Skeletal muscle tissue (tissue), 4 donors: Measurements from ENCODE around the gene PROX1. TPM values are rescaled to one million over a fixed set of nuclear protein-coding genes. Genes with fewer than 3 reads are reported as not detected.

ENCODE experiments used
- H3K27ac ChIP-seq: one replicate; pipeline ENCODE4 v1.7.0; 2013; ENCODE audit warnings: mild to moderate bottlenecking, low read depth, low read length, inconsistent platforms
- H3K27me3 ChIP-seq, 3 donors: one replicate each; pipeline ENCODE4 v1.7.0; 2013; ENCODE audit warnings: low read length in 3 of 3; ENCODE audit not compliant: control insufficient read depth in 3 of 3, insufficient read depth in 3 of 3
- H3K36me3 ChIP-seq, 3 donors: one replicate each; pipeline ENCODE4 v1.7.0; 2013; ENCODE audit warnings: low read length in 3 of 3; ENCODE audit not compliant: control insufficient read depth in 3 of 3, insufficient read depth in 3 of 3
- H3K4me1 ChIP-seq, 3 donors: one replicate each; pipeline ENCODE4 v1.7.0; 2013; ENCODE audit warnings: low read length in 3 of 3, mild to moderate bottlenecking in 3 of 3; ENCODE audit not compliant: control insufficient read depth in 3 of 3, insufficient read depth in 3 of 3
- H3K4me3 ChIP-seq, 3 donors: one replicate each; pipeline ENCODE4 v1.7.0; 2013; ENCODE audit warnings: low read length in 3 of 3
- H3K9ac ChIP-seq, 3 donors: one replicate each; pipeline ENCODE4 v1.7.0; 2013; ENCODE audit warnings: low read length in 3 of 3, mild to moderate bottlenecking in 3 of 3, moderate library complexity in 2 of 3, low read depth in 1 of 3
- H3K9me3 ChIP-seq, 3 donors: one replicate each; pipeline ENCODE4 v1.7.0; 2013; ENCODE audit warnings: low read length in 3 of 3; ENCODE audit not compliant: control insufficient read depth in 3 of 3
- total RNA-seq: library from RNA; depleted of rRNA; stranded (reverse); fragments of >200 nt; gene quantifications from one replicate; pipeline ENCODE4 v1.2.3, GENCODE V29; 2014
- donor health status: Osteomylitis.

The PROX1 gene
- total RNA-seq, 1 donor from 2014 or later = 6.3 TPM

DNA sequence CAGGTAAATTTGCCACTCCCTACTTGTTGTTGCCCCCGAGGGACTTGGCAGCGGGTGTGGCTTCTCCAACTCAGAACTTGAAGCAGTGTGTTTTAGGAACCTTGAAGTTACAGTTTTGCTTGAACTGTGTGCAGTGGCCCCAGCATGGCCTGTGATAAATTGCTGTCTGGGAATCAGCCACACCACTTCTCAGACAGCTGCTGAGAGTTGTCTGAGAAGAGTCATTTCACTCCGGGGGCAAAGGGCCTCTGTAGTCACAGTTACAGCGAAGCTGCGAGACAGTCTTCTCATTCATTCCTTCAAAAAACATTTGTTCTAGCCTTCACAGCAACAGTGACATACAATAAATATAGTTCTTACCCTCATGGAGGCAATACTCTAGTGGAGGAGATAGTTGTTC lies 70.3 kb downstream of the PROX1 start:
- H3K27ac ChIP-seq = no peak overlapping the region
- no peak overlapping the region for H3K9ac ChIP-seq
- H3K27me3 ChIP-seq = no peaks in the 10 kb centered on the region
- H3K36me3 ChIP-seq = no peaks in the 10 kb centered on the region
- no peak overlapping the region for H3K4me3 ChIP-seq
- no peaks in the 10 kb centered on the region for H3K9me3 ChIP-seq
- no peaks in the 10 kb centered on the region for H3K4me1 ChIP-seq

DNA sequence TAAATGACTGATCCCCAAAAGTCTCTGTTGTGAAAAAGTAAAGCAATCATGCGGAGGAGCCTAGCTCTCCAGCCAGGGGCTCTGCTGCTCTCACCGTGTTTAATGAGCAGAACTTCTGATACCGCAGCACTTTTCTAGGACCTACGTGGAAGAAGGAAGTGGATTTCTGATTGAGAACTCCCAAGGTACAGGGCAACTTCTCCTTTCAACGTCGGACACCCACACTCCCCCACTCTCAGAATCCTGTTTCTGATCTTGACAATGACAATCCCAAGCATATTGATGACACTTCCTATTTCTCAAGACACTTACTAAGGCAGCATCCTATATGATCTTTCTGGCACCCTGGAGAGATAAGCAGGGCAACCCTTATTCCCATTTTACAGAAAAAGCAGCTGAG lies 78.4 kb downstream of the PROX1 start:
- no peak overlapping the region for H3K4me3 ChIP-seq
- no peak overlapping the region for H3K27ac ChIP-seq
- no peaks in the 10 kb centered on the region for H3K36me3 ChIP-seq
- no peaks in the 10 kb centered on the region for H3K4me1 ChIP-seq
- no peaks in the 10 kb centered on the region for H3K27me3 ChIP-seq
- H3K9ac ChIP-seq = no peak overlapping the region
- H3K9me3 ChIP-seq = no peaks in the 10 kb centered on the region

DNA sequence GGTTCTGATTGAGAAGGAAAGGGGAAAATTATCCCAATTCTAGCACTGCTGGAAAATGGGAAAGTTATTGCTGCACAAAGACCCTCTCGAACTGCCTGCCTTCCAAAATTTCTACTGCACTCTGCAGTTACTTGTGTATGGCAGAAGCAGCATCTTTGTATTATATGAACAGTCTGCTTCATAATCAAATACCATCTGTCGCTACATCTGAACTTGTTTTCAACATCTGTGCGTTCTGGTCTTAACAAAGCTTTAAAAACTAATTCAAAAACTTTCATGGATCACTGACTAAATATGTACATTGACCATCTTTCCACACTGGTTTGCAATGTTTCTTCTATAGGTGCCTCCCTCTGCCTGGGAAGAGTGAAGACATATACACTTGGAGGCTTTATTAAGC lies 79.2 kb downstream of the PROX1 start:
- no peaks in the 10 kb centered on the region for H3K36me3 ChIP-seq
- no peaks in the 10 kb centered on the region for H3K9me3 ChIP-seq
- H3K27me3 ChIP-seq = no peaks in the 10 kb centered on the region
- peaks cover 0 to 1% (median 0%) of the 10 kb centered on the region in 3 donors for H3K4me1 ChIP-seq
- H3K27ac ChIP-seq = no peak overlapping the region
- no peak overlapping the region for H3K9ac ChIP-seq
- no peak overlapping the region for H3K4me3 ChIP-seq

DNA sequence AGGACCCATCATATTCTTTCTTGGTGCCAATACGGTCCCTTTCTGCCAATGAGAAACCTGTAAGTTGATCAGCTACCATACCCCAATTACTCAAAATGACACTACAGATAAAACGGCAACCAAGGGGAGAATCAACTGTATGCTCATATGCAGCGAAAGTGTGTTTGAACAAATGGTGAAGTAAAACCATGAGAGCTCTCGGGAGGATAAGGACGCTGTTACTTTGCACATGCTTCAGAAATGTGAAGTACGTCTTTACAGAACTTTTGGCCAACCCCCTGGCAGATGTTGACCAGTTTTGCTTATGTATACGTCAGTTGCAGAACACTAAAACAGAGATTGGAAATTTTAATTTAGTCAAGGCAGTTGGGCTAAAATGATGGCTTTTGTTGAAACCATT lies 79.6 kb downstream of the PROX1 start:
- no peaks in the 10 kb centered on the region for H3K36me3 ChIP-seq
- H3K9ac ChIP-seq = no peak overlapping the region
- no peaks in the 10 kb centered on the region for H3K27me3 ChIP-seq
- H3K27ac ChIP-seq = no peak overlapping the region
- H3K9me3 ChIP-seq = no peaks in the 10 kb centered on the region
- peaks cover 0 to 2% (median 0%) of the 10 kb centered on the region in 3 donors for H3K4me1 ChIP-seq
- no peak overlapping the region for H3K4me3 ChIP-seq

DNA sequence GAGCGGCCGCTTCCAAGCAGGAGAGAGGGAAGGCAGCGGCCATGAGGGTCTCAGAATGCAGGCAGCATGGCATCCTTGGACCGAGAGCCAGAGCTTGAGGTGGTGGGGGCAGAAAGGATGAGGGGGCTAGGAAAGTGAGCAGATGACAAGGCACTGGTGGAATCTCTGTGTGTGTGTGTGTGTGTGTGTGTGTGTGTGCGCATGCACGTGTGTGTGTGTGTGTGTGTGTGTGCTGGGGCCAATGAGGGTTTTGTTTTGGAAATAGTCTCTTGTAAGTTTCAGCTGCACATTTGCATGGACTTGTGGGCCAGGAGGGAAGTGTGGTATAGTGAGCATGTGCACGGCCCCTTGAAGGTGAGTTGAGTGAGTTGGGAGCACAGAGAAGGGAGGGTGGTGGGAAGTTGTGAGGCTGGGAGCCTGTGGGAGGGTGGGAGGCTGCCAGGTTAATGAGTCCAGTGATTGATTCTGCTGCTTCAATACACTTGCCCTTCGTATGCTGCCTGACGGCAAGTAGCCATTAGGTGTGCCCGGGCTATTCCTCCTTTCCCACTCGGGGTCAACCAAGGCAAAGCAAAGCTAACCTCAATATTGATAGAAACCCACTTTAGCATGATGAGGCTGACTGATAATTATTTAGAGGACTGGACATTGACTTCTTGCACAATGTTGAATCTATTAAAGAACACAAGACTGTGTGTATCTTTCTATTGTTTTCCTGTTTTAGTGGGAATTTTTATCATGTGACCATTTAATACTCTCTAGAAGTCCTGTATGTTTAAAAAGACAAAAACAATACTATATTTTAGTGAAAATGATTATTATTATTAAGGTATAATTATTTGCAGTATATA lies 80.3 kb downstream of the PROX1 start:
- Histone ChIP-seq H3K4me1 (peaks cover 0 to 2% (median 0%) of the 10 kb centered on the region in 3 donors), H3K9me3 (no peaks in the 10 kb centered on the region), H3K9ac (no peak overlapping the region), H3K27me3 (peaks cover 0 to 2% (median 0%) of the 10 kb centered on the region in 3 donors), H3K36me3 (no peaks in the 10 kb centered on the region), H3K27ac (no peak overlapping the region), H3K4me3 (no peak overlapping the region)

DNA sequence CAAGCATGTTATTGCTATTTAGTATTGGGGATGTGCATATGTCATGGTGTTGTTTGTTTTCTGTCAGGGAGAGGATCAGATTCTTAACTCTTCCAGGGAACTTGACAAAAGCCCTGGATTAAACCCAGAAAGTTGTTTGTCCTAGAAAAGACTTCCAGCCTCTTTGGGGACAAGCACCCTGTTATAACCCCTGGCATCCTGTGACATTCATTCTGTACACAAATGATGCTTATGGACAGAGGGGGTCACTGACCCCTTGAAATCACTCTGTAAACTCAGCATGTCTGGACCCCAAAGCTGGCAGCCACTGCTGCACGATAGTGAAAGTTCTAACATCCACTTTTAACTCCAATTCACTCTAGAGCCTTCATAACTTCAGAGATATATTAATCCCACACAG lies 81.2 kb downstream of the PROX1 start:
- Histone ChIP-seq H3K4me1 (peaks cover 0 to 2% (median 0%) of the 10 kb centered on the region in 3 donors), H3K36me3 (no peaks in the 10 kb centered on the region), H3K4me3 (no peak overlapping the region), H3K27me3 (peaks cover 0 to 3% (median 2%) of the 10 kb centered on the region in 3 donors), H3K9ac (no peak overlapping the region), H3K27ac (no peak overlapping the region), H3K9me3 (no peaks in the 10 kb centered on the region)

DNA sequence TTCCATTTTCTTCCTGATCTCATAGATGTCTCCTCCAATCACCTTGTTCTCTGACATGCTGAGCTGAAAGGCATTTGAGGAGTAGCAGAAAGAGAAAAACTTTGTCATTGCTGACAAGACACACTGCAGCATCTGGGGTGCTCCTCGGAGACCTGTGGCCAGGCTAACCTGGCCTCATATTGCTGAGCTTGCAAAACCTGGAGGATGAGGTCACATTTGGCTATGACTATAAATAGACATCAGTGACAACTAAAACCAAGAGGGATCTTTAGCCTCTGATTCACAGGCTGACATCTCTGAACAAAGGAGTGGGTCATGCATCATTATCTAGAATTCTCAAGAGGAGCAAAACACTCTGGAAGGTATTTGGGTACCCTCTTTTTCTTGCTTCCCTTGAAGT lies 83.7 kb downstream of the PROX1 start:
- H3K9ac ChIP-seq = no peak overlapping the region
- H3K9me3 ChIP-seq = no peaks in the 10 kb centered on the region
- no peak overlapping the region for H3K4me3 ChIP-seq
- H3K36me3 ChIP-seq = no peaks in the 10 kb centered on the region
- peaks cover 0 to 3% (median 2%) of the 10 kb centered on the region in 3 donors for H3K27me3 ChIP-seq
- H3K4me1 ChIP-seq = peaks cover 0 to 3% (median 0%) of the 10 kb centered on the region in 3 donors
- H3K27ac ChIP-seq = no peak overlapping the region

DNA sequence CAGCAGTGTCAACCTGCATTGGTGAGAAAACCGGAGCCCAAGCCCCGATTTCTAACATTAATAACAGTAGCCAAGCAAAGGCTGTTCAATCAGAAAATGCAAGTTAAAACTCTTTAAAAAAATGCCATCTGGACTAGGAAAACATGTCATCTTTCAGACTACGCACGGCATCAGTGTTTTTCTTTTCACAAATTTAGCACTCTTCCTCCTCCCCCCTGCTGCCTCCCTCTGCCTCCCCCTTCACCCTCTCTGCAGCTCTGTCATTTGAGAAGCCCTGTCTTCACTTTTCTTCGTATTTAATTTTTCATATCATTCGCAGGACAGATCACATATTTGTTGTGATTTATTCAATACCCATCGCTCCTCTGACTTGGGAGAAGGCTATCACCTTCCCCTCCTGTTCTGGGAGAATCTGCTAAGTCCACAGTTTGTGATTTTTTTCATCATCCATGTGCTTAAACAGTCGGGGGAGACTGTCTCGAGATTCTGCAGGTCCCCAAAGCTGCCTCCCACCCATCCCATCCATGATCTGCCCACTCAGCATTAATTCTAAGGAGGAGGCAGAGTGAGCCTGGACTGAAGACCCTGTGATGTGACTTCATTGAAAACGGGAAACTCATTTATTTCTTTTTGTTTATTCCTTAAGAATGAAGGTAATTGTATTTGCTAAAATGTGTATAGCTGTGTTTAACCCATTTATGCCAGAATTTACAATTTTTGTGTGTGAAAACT lies 84.8 kb downstream of the PROX1 start:
- Histone ChIP-seq H3K9me3 (no peaks in the 10 kb centered on the region), H3K9ac (no peak overlapping the region), H3K4me1 (peaks cover 0 to 10% (median 0%) of the 10 kb centered on the region in 3 donors), H3K4me3 (no peak overlapping the region), H3K36me3 (no peaks in the 10 kb centered on the region), H3K27ac (no peak overlapping the region), H3K27me3 (peaks cover 5 to 7% (median 5%) of the 10 kb centered on the region in 3 donors)

DNA sequence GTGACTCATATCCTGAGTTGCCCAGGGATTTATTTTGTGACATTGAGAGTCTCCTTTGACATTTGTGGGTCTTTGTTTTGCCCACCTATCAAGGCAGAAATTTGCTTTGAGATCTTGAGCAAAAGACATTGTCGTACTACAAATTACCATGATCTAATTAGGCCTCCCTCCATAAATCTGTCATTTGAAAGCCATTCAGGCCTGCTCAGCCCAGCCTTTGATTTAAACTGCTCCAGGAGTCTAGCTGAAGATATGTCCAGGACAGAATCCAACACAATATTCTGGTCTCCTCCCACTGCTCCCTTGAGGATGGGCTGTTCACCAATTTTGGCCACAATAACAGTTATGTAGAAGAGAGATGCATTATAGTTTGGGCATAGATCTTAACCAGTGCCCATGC lies 86.7 kb downstream of the PROX1 start:
- no peaks in the 10 kb centered on the region for H3K36me3 ChIP-seq
- H3K27ac ChIP-seq = no peak overlapping the region
- peaks cover 0 to 10% (median 0%) of the 10 kb centered on the region in 3 donors for H3K4me1 ChIP-seq
- H3K9me3 ChIP-seq = no peaks in the 10 kb centered on the region
- no peak overlapping the region for H3K4me3 ChIP-seq
- peaks cover 5 to 7% (median 5%) of the 10 kb centered on the region in 3 donors for H3K27me3 ChIP-seq
- no peak overlapping the region for H3K9ac ChIP-seq
